Gastroesophageal sphincter (tissue), 3 donors: ENCODE results near the gene ANK3.

ENCODE experiments used
- POLR2AphosphoS5 ChIP-seq: sonication (generic); formaldehyde crosslinking; IDR thresholded peaks from one replicate; pipeline ENCODE4 v1.6.1; 2017; ENCODE audit warnings: antibody characterized with exemption
- TF ChIP-seq, protein P1 (sequence below), 4 experiments: fragments of 200-600 bp in 2 of 4; fragments of 450-650 bp in 2 of 4; sonication (generic) in 1 of 4; IDR thresholded peaks; one replicate each; pipeline ENCODE4 v1.5.1; 2017 to 2019; ENCODE audit warnings: antibody characterized with exemption in 4 of 4, mild to moderate bottlenecking in 2 of 4, moderate library complexity in 2 of 4

GRCh38 chr10:60260321-60260720, 129.4 kb downstream of the ANK3 start:
- no peak for TF ChIP-seq POLR2AphosphoS5
- TF ChIP-seq, protein P1, sequence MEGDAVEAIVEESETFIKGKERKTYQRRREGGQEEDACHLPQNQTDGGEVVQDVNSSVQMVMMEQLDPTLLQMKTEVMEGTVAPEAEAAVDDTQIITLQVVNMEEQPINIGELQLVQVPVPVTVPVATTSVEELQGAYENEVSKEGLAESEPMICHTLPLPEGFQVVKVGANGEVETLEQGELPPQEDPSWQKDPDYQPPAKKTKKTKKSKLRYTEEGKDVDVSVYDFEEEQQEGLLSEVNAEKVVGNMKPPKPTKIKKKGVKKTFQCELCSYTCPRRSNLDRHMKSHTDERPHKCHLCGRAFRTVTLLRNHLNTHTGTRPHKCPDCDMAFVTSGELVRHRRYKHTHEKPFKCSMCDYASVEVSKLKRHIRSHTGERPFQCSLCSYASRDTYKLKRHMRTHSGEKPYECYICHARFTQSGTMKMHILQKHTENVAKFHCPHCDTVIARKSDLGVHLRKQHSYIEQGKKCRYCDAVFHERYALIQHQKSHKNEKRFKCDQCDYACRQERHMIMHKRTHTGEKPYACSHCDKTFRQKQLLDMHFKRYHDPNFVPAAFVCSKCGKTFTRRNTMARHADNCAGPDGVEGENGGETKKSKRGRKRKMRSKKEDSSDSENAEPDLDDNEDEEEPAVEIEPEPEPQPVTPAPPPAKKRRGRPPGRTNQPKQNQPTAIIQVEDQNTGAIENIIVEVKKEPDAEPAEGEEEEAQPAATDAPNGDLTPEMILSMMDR (IDR thresholded peaks at IDR 0.05), result no peak
